Kidney epithelial cell (primary cell): ENCODE data around the gene PRKD1. TPM values are rescaled to one million over a fixed set of nuclear protein-coding genes. Genes with fewer than 3 reads are reported as not detected.

ENCODE experiments used
- DNase-seq: peaks from one replicate; pipeline ENCODE4 v3.0.0-alpha.2; 2010; ENCODE audit warnings: low read depth
- H3K27me3 ChIP-seq: 2 replicates; pipeline ENCODE4 v1.6.0; 2011; ENCODE audit warnings: low read length; ENCODE audit not compliant: control insufficient read depth, insufficient read depth
- H3K36me3 ChIP-seq: 2 replicates; pipeline ENCODE4 v1.5.1; 2011; ENCODE audit warnings: low read length; ENCODE audit not compliant: control insufficient read depth, insufficient read depth
- H3K4me3 ChIP-seq: 2 replicates; pipeline ENCODE4 v1.5.1; 2011; ENCODE audit warnings: low read depth, mild to moderate bottlenecking, control low read depth, low read length
- total RNA-seq: library from RNA; depleted of rRNA; stranded (reverse); fragments of >200 nt; gene quantifications from 2 replicates; pipeline ENCODE4 v1.2.3, GENCODE V29; 2015
- TF ChIP-seq, protein P1 (sequence below): IDR thresholded peaks from 2 replicates; pipeline ENCODE4 v1.5.1; 2011; ENCODE audit warnings: mild to moderate bottlenecking, moderate library complexity, low read length, control low read depth, inconsistent platforms; ENCODE audit not compliant: insufficient read depth, poor library complexity, severe bottlenecking

PRKD1 gene
- total RNA-seq, 1 donor from 2014 or later, result 7.2 TPM

DNA sequence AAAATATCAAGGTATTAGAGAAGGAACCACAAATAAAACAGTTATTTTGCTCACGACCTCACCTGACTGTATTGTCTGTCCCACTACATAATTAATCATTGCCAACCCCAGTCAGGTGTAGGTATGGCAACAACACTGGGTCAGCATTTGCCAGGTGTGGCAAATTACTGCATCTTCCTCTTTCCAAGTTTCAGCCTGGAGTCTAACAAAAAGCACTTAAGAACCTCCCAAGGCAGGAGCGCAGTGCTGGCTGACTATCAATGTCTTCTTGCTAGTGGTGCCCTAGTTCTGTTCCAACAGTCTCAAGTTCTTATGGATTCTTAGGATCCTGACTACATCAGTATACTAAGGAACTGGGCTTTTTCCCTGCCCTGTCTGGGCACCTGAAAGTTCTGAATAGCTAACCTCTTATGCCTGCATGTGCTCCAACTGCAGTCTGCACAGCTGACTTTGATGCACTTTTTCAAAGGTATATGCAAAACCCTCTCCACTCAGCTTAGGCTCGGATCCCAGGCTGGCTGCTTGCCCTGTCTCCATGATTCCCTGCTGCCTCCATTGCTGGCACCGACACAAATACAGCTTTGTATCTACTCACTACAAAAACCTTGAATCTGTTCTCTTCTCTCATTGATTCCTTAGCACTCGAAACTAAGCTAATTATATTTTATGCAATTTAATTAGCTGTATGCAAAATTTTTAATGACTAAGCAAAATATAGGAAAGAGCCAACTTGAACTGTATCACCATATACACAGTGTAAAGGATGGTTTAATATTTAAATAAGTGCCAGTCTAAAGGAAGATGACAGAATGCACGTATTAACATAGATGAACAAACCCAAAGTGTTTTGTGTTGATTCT is 113.3 kb downstream of the PRKD1 start:
- TF ChIP-seq, protein P1, sequence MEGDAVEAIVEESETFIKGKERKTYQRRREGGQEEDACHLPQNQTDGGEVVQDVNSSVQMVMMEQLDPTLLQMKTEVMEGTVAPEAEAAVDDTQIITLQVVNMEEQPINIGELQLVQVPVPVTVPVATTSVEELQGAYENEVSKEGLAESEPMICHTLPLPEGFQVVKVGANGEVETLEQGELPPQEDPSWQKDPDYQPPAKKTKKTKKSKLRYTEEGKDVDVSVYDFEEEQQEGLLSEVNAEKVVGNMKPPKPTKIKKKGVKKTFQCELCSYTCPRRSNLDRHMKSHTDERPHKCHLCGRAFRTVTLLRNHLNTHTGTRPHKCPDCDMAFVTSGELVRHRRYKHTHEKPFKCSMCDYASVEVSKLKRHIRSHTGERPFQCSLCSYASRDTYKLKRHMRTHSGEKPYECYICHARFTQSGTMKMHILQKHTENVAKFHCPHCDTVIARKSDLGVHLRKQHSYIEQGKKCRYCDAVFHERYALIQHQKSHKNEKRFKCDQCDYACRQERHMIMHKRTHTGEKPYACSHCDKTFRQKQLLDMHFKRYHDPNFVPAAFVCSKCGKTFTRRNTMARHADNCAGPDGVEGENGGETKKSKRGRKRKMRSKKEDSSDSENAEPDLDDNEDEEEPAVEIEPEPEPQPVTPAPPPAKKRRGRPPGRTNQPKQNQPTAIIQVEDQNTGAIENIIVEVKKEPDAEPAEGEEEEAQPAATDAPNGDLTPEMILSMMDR, result no peak
- no peak for DNase-seq
- Histone ChIP-seq H3K4me3 (no peak overlapping the region), H3K27me3 (no peaks in the 10 kb centered on the region), H3K36me3 (no peaks in the 10 kb centered on the region)

DNA sequence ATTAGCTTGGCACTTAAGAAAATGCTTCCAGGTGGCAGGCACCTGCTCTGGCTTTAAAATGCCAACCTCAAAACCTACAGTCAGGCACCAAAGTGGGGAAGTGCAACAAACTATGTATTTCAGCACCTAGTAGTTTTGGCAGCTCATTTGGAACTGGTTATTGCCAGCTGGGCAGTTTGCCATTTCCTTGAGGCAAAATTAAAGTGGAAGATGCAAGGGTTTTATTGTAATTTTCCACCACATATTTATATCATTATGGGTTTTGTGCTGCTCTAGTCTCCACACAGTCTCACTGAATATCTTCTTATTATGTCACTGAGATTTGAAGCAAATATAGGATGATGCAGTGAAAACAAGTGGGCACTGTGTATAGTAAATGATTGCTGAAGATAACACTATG is 117.0 kb downstream of the PRKD1 start:
- Histone ChIP-seq H3K27me3 (no peaks in the 10 kb centered on the region), H3K36me3 (no peaks in the 10 kb centered on the region), H3K4me3 (no peak overlapping the region)
- TF ChIP-seq, protein P1, result no peak
- no peak for DNase-seq

DNA sequence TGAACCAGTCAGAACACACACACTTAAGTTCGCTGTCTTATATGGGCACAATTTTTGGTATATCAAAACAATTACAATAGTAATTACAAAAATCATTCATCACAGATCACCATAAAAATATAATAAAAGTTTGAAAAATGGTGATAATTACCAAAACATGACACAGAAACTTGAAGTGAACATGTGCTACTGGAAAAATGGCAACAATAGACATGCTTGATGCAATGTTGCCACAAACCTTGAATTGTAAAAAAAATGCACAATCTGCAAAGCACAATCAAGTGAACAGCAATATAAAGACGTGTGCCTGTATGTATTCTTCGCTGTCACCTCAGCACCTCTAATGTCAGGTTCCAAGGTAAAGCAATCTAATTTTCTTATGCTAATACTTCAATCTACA is 117.6 kb downstream of the PRKD1 start:
- Histone ChIP-seq H3K4me3 (no peak overlapping the region), H3K27me3 (no peaks in the 10 kb centered on the region), H3K36me3 (no peaks in the 10 kb centered on the region)
- DNase-seq, result no peak
- TF ChIP-seq, protein P1, result no peak

DNA sequence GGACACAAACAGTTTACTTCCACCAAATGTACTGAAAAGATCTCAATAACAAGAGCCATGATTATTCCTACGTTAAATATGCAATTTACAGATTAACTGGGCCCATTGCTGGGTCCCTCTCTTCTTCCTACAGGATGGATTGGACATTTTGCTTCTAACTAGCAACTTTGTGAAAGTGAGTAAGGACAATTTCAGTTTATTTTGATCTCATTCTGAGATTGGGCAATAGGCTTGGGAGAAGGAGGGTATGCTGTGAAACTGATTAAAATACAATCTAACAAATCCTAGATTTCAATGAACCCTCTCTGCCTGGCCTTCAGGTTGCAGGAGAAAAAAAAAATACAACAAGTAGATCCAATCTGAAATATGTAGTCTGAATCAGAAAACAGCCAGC is 121.5 kb downstream of the PRKD1 start:
- Histone ChIP-seq H3K36me3 (no peaks in the 10 kb centered on the region), H3K4me3 (no peak overlapping the region), H3K27me3 (no peaks in the 10 kb centered on the region)
- TF ChIP-seq, protein P1, result no peak
- DNase-seq, result no peak

DNA sequence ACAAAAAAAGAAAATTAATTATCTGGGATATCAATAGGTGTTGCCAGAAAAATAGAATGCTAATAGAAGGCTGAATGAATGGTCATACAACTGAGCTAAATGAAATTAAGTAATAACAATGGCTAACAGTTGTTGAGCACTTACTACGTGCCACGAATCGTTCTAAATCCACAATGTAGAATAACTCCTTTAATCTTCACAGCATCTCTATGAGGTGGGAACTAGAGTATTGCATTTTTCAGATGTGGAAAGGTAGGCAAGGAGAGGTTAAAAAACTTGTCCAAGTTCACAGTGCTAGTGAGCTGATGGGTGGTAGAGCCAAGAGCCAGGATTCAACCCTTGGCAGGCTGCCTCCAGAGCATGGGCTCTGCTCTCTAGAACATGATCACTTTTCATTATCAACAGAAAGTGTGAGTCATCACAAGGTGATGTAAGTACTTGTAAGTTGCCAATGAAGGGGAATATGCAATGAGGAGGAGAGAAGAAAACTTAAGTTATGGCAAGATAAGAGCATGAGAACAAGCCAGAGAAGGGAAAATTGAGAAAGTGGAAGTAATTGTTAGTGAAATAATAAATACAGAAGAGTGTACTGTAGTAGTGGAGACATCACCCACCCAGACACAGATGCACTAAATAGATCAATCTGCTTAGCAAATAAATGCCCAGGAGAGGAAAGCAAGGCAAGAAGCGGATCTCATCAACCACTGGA is 122.1 kb downstream of the PRKD1 start:
- no peaks in the 10 kb centered on the region for H3K27me3 ChIP-seq
- TF ChIP-seq, protein P1, result no peak
- no peak overlapping the region for H3K4me3 ChIP-seq
- DNase-seq, result peak; percentile 76
- no peaks in the 10 kb centered on the region for H3K36me3 ChIP-seq
